ENCODE measurements around the gene CHFR. TPM values are rescaled to one million over a fixed set of nuclear protein-coding genes. Genes with fewer than 3 reads are reported as not detected.

Gene CHFR
- polyA plus RNA-seq, 1 donor from 2014 or later = 89.3 TPM

DNA sequence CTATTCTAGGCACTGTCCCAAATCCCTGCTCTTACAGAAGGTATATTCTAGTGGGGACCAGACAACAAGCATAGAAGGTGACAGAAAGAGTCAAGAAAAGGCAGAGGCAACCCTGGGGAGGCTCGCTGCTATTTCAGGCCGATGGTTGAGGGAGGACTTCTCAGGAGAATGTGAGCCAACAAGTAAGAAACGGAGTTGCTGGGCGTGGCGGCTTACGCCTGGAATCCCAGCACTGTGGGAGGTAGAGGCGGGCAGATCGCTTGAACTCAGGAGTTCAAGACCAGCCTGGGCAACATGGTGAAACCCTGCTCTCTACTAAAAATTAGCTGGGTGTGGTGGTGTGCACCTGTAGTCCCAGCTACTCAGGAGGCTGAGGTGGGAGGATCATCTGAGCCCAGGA, 54.1 kb downstream of the CHFR start:
- no peaks in the 10 kb centered on the region for H3K9me3 ChIP-seq (ENCODE audit: low read length)
- no peaks in the 10 kb centered on the region for H3K36me3 ChIP-seq (ENCODE audit: insufficient read depth, low read length)
- no peak overlapping the region for H3K27ac ChIP-seq (ENCODE audit: low read length)
- no peaks in the 10 kb centered on the region for H3K9me2 ChIP-seq (ENCODE audit: insufficient read depth, low read length)
- H3K4me2 ChIP-seq (ENCODE audit: low read length) = no peak overlapping the region
- no peaks in the 10 kb centered on the region for H3K79me2 ChIP-seq (replicated peaks; ENCODE audit: insufficient read depth, low read length)
- peaks cover 3% of the 10 kb centered on the region for H3F3A ChIP-seq (ENCODE audit: insufficient read depth, low read length, poor library complexity, severe bottlenecking)
- no peaks in the 10 kb centered on the region for H3K27me3 ChIP-seq (ENCODE audit: insufficient read depth, low read depth, low read length)
- H2AFZ ChIP-seq (ENCODE audit: low read depth, low read length) = no peak overlapping the region
- no peak overlapping the region for H3K4me3 ChIP-seq (ENCODE audit: low read length)
- no peak overlapping the region for H3K9ac ChIP-seq (ENCODE audit: low read length)
- no peaks in the 10 kb centered on the region for H4K20me1 ChIP-seq (ENCODE audit: insufficient read depth)
- no peak for TF ChIP-seq POLR2AphosphoS5 (IDR thresholded peaks at IDR 0.05)
- no peak for TF ChIP-seq EP300 (conservative IDR thresholded peaks at IDR 0.05; ENCODE audit: poor library complexity, severe bottlenecking)
- TF ChIP-seq RAD21 (conservative IDR thresholded peaks at IDR 0.05) = no peak

DNA sequence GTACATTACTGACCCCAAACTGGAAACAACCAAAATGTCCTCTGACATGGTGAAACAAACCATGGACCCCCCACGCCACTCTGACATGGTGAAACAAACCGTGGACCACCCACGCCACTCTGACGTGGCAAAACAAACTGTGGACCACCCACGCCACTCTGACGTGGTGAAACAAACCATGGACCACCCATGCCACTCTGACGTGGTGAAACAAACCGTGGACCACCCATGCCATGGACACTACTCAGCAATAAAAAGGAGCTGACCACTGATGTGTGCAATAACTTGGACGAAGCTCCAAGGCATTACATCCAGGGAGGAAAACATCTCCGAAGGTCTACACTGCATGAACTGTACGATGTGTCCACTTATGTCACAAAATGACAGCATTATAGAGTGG, 55.6 kb downstream of the CHFR start:
- TF ChIP-seq, protein P1, sequence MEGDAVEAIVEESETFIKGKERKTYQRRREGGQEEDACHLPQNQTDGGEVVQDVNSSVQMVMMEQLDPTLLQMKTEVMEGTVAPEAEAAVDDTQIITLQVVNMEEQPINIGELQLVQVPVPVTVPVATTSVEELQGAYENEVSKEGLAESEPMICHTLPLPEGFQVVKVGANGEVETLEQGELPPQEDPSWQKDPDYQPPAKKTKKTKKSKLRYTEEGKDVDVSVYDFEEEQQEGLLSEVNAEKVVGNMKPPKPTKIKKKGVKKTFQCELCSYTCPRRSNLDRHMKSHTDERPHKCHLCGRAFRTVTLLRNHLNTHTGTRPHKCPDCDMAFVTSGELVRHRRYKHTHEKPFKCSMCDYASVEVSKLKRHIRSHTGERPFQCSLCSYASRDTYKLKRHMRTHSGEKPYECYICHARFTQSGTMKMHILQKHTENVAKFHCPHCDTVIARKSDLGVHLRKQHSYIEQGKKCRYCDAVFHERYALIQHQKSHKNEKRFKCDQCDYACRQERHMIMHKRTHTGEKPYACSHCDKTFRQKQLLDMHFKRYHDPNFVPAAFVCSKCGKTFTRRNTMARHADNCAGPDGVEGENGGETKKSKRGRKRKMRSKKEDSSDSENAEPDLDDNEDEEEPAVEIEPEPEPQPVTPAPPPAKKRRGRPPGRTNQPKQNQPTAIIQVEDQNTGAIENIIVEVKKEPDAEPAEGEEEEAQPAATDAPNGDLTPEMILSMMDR (IDR thresholded peaks at IDR 0.05; ENCODE audit: poor library complexity, severe bottlenecking) = no peak
- TF ChIP-seq TAF1 (IDR thresholded peaks at IDR 0.05; ENCODE audit: low read depth) (no peak), SMC3 (conservative IDR thresholded peaks at IDR 0.05; ENCODE audit: poor library complexity) (no peak), EP300 (conservative IDR thresholded peaks at IDR 0.05; ENCODE audit: poor library complexity, severe bottlenecking) (no peak), RAD21 (conservative IDR thresholded peaks at IDR 0.05) (no peak), EZH2 (IDR thresholded peaks at IDR 0.05; ENCODE audit: borderline replicate concordance, insufficient read depth, low read length, poor library complexity, severe bottlenecking) (no peak), POLR2AphosphoS5 (IDR thresholded peaks at IDR 0.05) (no peak), MXI1 (conservative IDR thresholded peaks at IDR 0.05; ENCODE audit: poor library complexity, severe bottlenecking) (no peak)
- TF ChIP-seq, protein P2, sequence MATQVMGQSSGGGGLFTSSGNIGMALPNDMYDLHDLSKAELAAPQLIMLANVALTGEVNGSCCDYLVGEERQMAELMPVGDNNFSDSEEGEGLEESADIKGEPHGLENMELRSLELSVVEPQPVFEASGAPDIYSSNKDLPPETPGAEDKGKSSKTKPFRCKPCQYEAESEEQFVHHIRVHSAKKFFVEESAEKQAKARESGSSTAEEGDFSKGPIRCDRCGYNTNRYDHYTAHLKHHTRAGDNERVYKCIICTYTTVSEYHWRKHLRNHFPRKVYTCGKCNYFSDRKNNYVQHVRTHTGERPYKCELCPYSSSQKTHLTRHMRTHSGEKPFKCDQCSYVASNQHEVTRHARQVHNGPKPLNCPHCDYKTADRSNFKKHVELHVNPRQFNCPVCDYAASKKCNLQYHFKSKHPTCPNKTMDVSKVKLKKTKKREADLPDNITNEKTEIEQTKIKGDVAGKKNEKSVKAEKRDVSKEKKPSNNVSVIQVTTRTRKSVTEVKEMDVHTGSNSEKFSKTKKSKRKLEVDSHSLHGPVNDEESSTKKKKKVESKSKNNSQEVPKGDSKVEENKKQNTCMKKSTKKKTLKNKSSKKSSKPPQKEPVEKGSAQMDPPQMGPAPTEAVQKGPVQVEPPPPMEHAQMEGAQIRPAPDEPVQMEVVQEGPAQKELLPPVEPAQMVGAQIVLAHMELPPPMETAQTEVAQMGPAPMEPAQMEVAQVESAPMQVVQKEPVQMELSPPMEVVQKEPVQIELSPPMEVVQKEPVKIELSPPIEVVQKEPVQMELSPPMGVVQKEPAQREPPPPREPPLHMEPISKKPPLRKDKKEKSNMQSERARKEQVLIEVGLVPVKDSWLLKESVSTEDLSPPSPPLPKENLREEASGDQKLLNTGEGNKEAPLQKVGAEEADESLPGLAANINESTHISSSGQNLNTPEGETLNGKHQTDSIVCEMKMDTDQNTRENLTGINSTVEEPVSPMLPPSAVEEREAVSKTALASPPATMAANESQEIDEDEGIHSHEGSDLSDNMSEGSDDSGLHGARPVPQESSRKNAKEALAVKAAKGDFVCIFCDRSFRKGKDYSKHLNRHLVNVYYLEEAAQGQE (IDR thresholded peaks at IDR 0.05; ENCODE audit: borderline replicate concordance) = no peak
- no peaks in the 10 kb centered on the region for H3K36me3 ChIP-seq (ENCODE audit: insufficient read depth, low read length)
- H3K9me3 ChIP-seq (ENCODE audit: low read length) = no peaks in the 10 kb centered on the region
- H2AFZ ChIP-seq (ENCODE audit: low read depth, low read length) = no peak overlapping the region
- H3K27me3 ChIP-seq (ENCODE audit: insufficient read depth, low read depth, low read length) = no peaks in the 10 kb centered on the region
- H3F3A ChIP-seq (ENCODE audit: insufficient read depth, low read length, poor library complexity, severe bottlenecking) = peaks cover 3% of the 10 kb centered on the region
- no peak overlapping the region for H3K27ac ChIP-seq (ENCODE audit: low read length)
- no peaks in the 10 kb centered on the region for H3K9me2 ChIP-seq (ENCODE audit: insufficient read depth, low read length)
- H3K4me3 ChIP-seq (ENCODE audit: low read length) = no peak overlapping the region
- no peak overlapping the region for H3K4me2 ChIP-seq (ENCODE audit: low read length)
- no peaks in the 10 kb centered on the region for H4K20me1 ChIP-seq (ENCODE audit: insufficient read depth)
- H3K9ac ChIP-seq (ENCODE audit: low read length) = no peak overlapping the region
- H3K79me2 ChIP-seq (replicated peaks; ENCODE audit: insufficient read depth, low read length) = peaks cover 16% of the 10 kb centered on the region

Data from neural cell (in vitro differentiated cells).